HG02571 (cell line): ENCODE results near the gene CISH.

Experiments
- ATAC-seq: cut with Tn5 transposase; IDR thresholded peaks from one replicate; pipeline ENCODE4 v1.9.1; 2021; ENCODE audit warnings: mild to moderate bottlenecking, moderate library complexity; ENCODE audit not compliant: unreplicated experiment

The CISH gene

DNA sequence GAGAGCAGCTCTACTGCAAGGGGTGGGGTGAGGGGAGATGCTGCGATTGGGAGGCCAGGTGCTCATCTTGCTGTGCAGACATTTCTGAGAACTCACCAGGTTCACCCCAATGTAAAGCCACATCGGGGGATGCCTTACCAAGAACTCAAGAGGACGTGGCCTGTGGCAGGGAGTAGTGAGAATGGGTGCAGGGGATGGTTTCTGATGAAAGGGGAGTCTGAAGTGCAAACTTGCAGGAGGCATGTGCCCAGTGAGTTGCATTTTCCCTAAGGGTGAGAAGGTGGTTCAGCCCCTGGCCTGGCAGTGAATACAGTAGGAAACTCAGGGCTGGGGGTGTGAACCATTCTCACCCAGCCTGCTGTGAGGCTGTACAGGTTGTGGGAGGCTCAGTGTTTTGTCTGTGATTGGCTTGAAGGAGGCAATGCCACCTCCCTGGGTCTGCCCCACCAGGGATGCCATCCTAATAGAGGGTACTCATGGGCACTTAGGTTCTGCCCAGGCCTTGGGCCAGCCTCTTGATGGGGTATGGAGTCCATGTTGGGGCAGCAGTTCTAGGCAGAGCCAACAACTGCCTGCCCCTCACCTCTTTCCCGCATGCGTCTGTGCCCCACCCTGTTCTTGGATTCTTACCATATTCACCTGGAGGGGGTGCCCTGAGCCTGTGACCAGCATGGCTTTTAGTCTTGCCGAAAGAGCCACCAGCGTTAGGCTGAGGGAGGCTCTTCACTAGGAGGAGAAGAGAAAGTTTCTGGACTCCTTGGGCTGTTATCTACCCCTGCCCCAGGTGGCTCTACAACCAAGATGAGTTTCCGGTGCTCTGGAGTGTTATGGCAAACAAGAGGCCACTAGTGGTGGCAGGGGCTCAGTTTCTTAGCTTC lies 37.8 kb downstream of the CISH start:
- no peak for ATAC-seq

DNA sequence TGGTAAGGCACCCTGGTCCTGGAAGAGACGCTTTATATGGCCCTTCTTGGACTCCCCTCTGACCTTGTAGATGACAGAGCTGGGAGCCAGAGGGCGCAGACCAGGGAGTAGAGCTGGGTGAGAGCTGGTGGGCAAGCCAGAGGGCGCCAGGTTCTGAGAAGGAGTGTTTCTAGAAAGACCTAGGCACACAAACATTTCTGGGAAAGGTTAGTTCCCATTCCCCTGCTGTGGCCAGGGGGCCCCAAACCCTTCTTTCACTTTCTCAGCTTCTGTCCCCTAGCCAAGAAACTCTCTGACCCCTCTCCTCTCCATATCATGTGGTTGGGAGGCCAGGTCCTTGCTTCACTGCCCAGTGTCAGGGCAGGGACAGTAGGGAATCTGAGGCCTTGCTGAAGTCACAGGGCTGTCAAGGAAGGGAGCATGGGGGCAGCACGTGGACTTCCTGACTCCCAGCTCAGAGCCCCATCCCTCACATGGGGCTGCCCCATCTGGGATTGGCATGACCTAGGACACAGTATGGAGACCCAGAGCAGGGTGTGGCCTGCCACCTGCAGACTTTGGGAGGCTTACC lies 38.7 kb downstream of the CISH start:
- ATAC-seq: no peak

DNA sequence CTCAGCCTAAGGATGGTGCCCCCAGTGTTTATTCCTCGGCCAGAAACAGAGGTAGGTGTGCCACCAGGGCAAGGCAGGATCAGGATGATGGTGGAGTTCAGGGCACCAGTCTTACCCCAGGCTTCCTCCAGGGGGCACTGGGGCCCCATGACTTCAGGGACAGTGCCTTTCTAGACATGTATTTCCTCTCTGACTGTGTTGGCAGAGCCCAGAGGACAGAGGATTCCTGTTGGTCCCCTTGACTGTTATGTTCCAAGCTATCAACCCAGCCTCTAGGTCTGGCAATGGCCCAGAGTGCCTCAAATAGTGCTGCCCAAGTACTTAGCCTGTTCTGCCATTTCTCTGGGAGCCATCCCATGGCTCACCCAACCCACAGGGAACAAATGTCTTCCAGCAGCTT lies 39.4 kb downstream of the CISH start:
- ATAC-seq: no peak

DNA sequence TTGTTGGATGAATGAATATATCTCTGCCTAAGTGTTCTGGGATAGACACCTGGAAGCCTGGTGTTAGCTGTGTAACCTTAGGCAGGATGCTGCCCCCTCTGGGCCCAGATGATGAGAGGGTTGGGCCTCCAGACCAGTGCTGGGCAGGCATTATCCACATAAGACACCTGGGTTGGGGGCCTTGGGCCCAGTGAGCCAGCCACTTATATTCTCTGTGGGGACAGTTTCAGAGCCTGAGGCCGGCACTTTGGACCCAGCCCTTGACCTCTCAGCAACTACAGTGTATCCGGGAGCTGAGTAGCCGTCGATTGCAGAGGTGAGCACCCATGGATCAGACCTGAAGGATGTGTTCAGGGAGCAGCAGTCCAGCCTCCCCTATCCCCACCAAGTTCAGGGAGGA lies 40.1 kb downstream of the CISH start:
- no peak for ATAC-seq

DNA sequence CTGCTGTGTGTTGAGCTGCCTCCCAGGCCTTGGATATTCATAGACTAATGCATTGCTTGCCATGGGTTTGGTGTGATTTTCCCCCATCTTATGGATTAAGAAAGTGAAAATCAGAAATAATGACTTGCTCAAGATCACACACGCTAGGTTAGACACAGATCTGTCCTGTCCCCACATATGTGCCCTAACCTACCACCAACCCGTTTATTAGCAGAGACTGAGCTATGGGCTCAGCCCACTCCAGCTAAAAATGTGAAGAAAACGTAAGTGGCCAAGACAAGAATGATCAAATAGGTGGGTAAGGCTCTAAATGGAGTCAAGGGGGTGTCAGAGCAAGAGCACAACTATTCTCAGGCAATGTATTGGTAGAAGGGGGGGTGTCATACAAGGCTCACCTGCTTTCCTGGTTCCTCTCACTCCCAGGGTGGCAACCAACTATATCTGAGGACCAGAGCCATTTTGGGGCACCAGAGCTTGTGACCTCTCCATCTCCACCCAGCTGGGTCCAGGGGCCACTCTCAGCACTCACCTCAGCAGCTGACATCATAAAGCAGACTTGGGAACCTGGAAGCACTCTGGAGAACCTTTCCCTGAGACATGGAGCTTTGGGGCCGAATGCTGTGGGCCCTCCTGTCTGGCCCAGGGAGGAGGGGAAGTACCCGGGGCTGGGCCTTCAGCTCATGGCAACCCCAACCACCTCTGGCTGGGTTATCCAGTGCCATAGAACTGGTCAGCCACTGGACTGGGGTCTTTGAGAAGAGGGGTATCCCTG lies 40.9 kb downstream of the CISH start:
- ATAC-seq: no peak

DNA sequence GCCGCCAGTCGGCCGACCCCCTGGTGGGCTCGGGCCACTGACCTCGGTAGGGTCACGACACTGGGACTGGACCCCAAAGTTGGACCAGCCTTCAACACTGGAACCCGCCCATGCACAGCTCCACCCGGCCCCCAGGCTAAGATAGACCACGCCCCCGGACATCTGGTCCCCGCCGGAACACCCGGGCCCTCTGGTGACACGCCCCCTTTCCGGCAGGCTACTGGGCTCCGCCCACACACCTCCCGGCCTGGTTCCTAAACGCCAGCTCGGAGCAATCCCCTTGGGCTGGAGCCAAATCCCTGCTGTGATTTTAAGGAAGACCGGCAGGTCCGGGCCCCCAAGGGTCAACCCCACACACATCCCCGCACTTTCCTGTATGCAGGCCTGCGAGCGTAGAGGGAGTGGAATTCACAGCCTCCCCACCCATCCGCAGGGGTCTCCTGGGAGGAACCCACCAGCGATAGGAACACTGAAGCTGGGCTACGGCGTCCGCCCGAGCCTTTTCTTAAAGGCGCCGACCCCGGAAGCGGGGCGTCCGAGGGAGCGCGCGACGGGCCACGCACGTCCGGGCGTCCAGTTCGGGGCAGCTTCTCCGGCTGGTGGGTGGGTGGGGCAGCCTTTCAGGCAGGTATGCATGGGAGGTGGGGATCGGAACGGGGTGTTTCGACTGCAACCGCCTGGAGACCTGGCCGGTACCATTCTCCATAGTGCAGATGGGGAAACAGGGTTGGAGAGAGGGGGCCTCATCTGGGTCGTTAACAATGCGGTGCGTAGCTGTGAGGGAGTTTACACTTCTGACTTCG lies 42.4 kb downstream of the CISH start, which contains the start of gene HEMK1:
Gene HEMK1, plus strand, starts transcription at position 576 of the 803 bp plus-strand sequence. CDS start 1,583 bp downstream, outside the sequence.
- peak; percentile 63 for ATAC-seq

DNA sequence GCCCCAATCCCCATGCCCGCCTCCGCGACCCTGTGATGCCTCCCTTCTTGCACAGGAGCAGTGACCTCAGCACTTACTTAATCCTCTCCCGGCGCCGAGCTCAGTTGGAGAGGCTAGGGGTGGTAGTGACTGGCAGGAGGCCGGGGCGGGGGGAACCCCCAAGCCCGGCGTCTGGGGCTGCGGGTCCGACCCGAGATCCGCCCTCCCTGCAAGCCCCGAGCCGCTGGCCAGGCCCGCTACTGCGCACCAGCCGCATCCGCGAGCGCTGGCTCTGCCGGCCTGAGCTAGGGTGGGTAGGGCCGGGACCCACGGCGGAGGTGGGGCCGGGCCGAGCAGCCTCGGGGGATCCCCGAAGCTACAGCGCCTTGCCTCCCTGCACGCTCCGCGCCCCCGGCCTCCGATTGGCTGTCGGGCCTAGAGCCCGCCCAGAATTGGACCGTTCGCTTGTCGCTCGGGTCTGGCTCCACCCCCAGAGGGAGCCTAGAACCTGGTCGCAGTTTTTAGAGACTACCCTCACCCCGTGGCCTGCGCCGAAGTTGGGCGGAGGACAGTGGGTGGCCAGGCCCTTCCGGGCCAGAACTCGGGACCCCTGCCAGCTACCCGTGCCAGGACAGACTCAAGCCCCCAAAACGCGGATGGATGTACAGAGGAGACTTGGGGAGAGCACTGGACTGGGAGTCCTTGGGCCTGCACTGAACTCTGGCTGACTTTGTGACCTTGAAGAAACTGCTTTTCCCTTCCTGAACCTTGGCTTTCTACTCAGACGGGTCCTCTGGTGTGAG lies 44.0 kb downstream of the CISH start, which contains the start of gene C3orf18:
Gene C3orf18, minus strand, starts transcription at position 362 of the 782 bp plus-strand sequence. CDS start 2,048 bp downstream, outside the sequence.
- peak; percentile 72 for ATAC-seq

DNA sequence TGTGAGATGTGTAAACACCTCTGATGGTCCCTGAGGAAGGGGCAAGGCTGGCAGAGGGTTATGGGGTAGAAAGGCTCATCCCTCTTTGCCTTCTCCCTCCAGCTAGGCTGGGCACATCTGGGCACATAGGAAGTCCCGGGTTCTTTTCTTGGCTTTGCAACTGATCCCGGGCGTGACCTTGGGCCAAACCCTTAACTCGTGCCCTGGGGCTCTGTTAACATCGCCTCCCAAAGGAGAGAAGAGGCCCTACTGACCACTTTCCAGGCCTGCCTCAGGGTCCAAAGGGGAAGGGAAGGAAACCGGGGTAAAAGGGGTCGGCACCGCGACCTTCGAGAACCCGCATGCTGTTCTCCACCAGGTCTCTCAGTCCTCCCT lies 44.6 kb downstream of the CISH start:
- ATAC-seq: no peak

DNA sequence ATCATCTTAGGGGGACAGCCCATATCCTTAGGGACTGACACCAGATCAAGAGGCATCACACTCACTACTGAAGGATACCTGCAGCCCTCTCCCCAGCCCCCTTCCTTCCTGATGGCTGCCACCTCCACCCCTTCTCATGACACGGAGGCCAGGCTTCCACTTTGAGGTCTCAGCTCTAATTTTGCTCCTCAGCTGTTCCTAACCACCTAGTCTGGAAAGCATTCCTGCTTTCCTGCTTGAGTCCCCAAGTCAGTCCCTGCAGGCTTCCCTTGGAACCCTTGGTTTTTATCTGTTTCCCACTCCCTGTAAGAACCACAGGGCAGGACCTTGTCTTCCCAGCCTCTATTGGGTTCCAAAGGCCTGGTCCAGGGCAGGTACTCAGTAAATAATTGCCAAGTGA lies 47.3 kb downstream of the CISH start:
- ATAC-seq: no peak

DNA sequence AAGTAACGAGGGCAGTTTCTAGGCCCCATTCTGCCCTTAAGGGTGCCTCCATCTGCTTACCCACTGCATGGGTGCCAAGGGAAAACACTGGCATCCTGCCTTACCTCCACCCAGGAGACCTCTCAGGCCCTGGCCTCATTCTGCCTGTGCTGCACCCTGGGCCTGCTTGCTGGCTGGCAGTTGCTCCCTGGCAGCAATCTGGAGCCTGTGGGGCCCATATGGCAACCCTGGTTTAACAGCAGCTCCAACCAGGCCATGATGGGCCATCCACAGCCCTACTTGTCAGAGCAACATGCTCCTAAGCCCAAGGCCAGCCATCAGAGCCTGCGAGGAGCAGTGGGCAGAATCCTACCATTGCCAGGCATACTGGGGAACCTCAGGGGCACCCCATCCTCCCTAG lies 47.7 kb downstream of the CISH start:
- no peak for ATAC-seq

DNA sequence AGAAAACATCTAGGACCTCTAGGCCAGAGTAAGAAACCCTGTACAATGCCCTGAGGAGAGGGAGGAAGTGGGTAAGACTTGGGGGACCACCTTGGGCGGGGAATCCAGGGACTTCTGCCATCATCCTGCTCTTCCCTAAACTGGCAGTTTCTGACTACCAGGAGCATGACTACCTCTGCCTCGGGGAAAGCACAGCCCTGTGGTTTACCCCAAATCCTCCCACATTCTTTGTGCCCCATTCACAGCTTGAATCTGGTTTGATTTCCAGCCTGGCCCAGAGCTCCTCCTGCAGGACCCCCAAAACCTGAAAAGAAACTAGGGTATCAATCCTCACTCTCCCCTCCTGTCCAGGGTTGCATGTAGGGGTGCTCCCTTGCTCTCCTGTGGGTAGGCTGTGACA lies 48.7 kb downstream of the CISH start:
- ATAC-seq: no peak

DNA sequence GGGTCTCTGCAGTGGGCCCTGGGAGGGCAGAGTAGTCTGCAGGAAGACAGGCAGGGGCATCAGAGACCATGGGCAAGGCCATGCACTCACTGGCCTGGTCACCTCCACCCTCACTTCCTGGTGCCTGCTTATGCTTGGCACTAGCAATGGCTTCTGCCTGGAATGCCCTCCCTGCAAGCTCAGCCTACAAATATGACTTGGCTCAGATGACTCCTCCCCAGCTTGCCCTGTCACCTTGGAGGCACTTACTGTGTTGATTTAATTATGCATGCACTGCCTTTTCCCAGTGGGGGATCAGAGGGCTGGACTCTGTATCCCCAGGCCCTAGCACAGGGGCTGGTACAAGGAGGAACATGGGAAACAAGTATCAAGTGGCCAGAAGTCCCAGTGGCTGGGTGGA lies 51.9 kb downstream of the CISH start:
- ATAC-seq: no peak

DNA sequence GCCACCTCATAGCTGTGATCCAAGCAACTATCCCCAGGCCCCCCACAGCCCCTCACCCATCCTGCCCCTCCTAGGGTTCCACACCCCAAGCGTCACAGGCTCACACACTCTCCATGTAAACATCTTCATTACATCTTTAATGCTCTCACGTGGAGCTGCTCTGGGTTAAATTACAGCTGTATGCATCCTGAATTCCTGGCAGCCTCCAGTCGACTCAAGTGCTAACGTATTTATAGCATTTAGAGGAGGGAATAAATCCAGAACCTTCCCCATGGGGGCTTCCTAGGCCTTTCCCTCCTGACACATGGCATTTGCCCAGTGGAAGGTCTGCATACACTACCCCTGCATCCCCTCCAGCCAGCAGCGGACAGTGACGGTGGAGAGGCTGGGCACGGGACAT lies 53.7 kb downstream of the CISH start:
- no peak for ATAC-seq

DNA sequence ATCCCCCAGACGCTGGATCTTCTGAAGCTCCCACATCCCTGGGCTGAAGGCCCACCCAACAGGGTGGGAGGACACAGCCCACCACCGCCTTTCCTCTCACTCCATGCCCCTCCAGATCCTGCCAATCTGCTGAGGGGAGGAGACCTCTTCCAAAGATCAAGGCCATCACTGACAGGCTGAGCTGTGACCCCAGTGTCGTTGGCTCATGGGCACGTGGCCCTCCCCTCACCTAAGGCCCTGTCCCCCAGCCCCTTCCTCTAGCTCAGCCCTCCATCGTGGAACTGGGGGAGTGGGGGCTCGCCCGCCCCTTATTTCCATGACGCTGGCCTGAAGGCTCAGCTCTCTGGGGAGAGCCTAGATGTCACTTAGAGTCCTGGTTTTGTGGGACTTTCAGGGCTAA lies 54.5 kb downstream of the CISH start:
- no peak for ATAC-seq
